PC-3 (cell line): ENCODE measurements around the gene TMEM38B. TPM values are rescaled to one million over a fixed set of nuclear protein-coding genes. Genes with fewer than 3 reads are reported as not detected.

ENCODE experiments used
- ATAC-seq: fragments of 200-7000 bp; cut with Tn5 transposase; 2 replicates; pipeline ENCODE4 v1.9.1; 2020; ENCODE audit warnings: mild to moderate bottlenecking, moderate library complexity
- BruUV-seq: library from RNA; stranded (reverse); fragments of 400-500 nt; replicated peaks from 2 replicates; lab custom pipeline; 2021; lab: Mats Ljungman, UMichigan
- CTCF ChIA-PET: fragments of 300-600 bp; sonication (Branson Sonifier 250); formaldehyde crosslinking; loops from one replicate; lab custom pipeline; 2022; ENCODE audit warnings: antibody characterized with exemption; lab: Charles Lee
- POLR2A ChIA-PET: fragments of 300-600 bp; sonication (Branson Sonifier 250); formaldehyde crosslinking; loops from one replicate; lab custom pipeline; 2022; ENCODE audit warnings: antibody characterized with exemption; ENCODE audit not compliant: unreplicated experiment; lab: Charles Lee
- DNase-seq: peaks from one replicate; pipeline ENCODE4 v3.0.0-alpha.2; 2015
- H2AFZ ChIP-seq: fragments of 300-600 bp; sonication (generic); 2 replicates; pipeline ENCODE4 v1.6.0; 2016; ENCODE audit warnings: antibody characterized with exemption, low read length
- H3F3A ChIP-seq: fragments of 300-600 bp; sonication (generic); one replicate; pipeline ENCODE4 v1.6.0; 2017; ENCODE audit warnings: antibody characterized with exemption, low read length, control low read depth, mild to moderate bottlenecking; ENCODE audit not compliant: unreplicated experiment
- H3K27ac ChIP-seq: fragments of 300-600 bp; sonication (generic); 2 replicates; pipeline ENCODE4 v1.5.1; 2016; ENCODE audit warnings: mild to moderate bottlenecking, low read length
- H3K27me3 ChIP-seq: fragments of 300-600 bp; sonication (generic); 2 replicates; pipeline ENCODE4 v1.6.1; 2016; ENCODE audit warnings: low read length, mixed read lengths
- H3K36me3 ChIP-seq: fragments of 300-600 bp; sonication (generic); 2 replicates; pipeline ENCODE4 v1.6.1; 2016; ENCODE audit warnings: low read depth, mixed run types, low read length, mixed read lengths
- H3K4me1 ChIP-seq: fragments of 300-600 bp; sonication (generic); 2 replicates; pipeline ENCODE4 v1.5.1; 2016; ENCODE audit warnings: low read length; ENCODE audit not compliant: insufficient read depth
- H3K4me2 ChIP-seq: fragments of 300-600 bp; sonication (generic); 2 replicates; pipeline ENCODE4 v1.6.0; 2016; ENCODE audit warnings: low read length
- H3K4me3 ChIP-seq: fragments of 300-600 bp; sonication (generic); 2 replicates; pipeline ENCODE4 v1.5.1; 2016; ENCODE audit warnings: mild to moderate bottlenecking, low read length, mixed read lengths
- H3K79me2 ChIP-seq: fragments of 300-600 bp; sonication (generic); 2 replicates; pipeline ENCODE4 v1.6.1; 2017; ENCODE audit warnings: low read length, mixed read lengths
- H3K9ac ChIP-seq: fragments of 300-600 bp; sonication (generic); 2 replicates; pipeline ENCODE4 v1.6.0; 2016; ENCODE audit warnings: mild to moderate bottlenecking, low read length
- H3K9me2 ChIP-seq: fragments of 300-600 bp; sonication (generic); replicated peaks from 2 replicates; pipeline ENCODE4 v1.6.1; 2016; ENCODE audit warnings: mixed run types, low read length, mixed read lengths
- H3K9me3 ChIP-seq: fragments of 300-600 bp; sonication (generic); 2 replicates; pipeline ENCODE4 v1.6.1; 2016; ENCODE audit warnings: low read length, mixed read lengths
- H4K20me1 ChIP-seq: fragments of 300-600 bp; sonication (generic); 2 replicates; pipeline ENCODE4 v1.6.1; 2016; ENCODE audit warnings: low read length, mixed read lengths
- EZH2 ChIP-seq: fragments of 300-600 bp; sonication (generic); IDR thresholded peaks from one replicate; pipeline ENCODE4 v1.6.1; 2017; ENCODE audit warnings: antibody characterized with exemption, mild to moderate bottlenecking, low read length; ENCODE audit not compliant: unreplicated experiment
- EZH2phosphoT487 ChIP-seq: fragments of 300-600 bp; sonication (generic); IDR thresholded peaks from 2 replicates; pipeline ENCODE4 v1.6.1; 2018; ENCODE audit warnings: mild to moderate bottlenecking, antibody characterized with exemption, low read length, borderline replicate concordance
- intact Hi-C: fragments of 100-400 bp; cut with micrococcal nuclease; formaldehyde crosslinking; loops from 2 replicates; pipeline ENCODE4 v1.9.0; 2023
- total RNA-seq: library from RNA; depleted of rRNA; stranded (reverse); fragments of >200 nt; gene quantifications from 2 replicates; pipeline ENCODE4 v1.2.3, GENCODE V29; 2014
- TF ChIP-seq, protein P1 (sequence below): fragments of 300-600 bp; sonication (generic); conservative IDR thresholded peaks from 2 replicates; pipeline ENCODE4 v1.5.1; 2017; ENCODE audit warnings: antibody characterized with exemption, low read depth, mild to moderate bottlenecking, low read length

TMEM38B gene
- total RNA-seq, 1 experiment from 2014 or later: 16.0 TPM

DNA sequence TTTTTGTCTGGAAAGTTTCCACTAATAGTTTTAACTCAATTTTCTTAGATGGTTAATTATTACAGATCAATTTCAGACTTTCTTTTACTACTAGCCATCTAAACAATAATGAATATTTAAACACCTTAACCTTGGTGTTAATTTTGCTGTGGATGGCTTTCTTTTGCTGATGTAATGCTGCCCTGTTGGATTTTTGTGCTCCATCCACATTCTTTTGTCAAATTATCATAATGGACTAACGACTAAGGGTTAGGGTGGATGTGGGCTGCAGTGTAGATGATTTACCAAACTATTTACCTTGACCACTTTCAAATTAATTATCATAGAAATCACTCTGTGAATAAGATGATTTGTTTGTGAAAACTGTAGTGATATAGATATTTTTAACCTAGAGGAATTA is 15.6 kb upstream of the TMEM38B start:
- no peak overlapping the region for H3K4me3 ChIP-seq
- H3K4me2 ChIP-seq: no peak overlapping the region
- DNase-seq: no peak
- no peaks in the 10 kb centered on the region for H3K27me3 ChIP-seq
- H4K20me1 ChIP-seq: no peaks in the 10 kb centered on the region
- H3K9ac ChIP-seq: no peak overlapping the region
- no peaks in the 10 kb centered on the region for H3K79me2 ChIP-seq
- H3K27ac ChIP-seq: no peak overlapping the region
- no peaks in the 10 kb centered on the region for H3F3A ChIP-seq
- no peak overlapping the region for H2AFZ ChIP-seq
- ChIA-PET POLR2A (interaction anchor here (0.6 kb wide), 1 partner anchor 1016 kb away, joined by 3 read pairs; no protein-coding TSS in a partner anchor), CTCF (no interaction called here)
- H3K36me3 ChIP-seq: no peaks in the 10 kb centered on the region
- ATAC-seq: no peak
- H3K9me3 ChIP-seq: no peaks in the 10 kb centered on the region
- no peaks in the 10 kb centered on the region for H3K9me2 ChIP-seq
- TF ChIP-seq, protein P1, sequence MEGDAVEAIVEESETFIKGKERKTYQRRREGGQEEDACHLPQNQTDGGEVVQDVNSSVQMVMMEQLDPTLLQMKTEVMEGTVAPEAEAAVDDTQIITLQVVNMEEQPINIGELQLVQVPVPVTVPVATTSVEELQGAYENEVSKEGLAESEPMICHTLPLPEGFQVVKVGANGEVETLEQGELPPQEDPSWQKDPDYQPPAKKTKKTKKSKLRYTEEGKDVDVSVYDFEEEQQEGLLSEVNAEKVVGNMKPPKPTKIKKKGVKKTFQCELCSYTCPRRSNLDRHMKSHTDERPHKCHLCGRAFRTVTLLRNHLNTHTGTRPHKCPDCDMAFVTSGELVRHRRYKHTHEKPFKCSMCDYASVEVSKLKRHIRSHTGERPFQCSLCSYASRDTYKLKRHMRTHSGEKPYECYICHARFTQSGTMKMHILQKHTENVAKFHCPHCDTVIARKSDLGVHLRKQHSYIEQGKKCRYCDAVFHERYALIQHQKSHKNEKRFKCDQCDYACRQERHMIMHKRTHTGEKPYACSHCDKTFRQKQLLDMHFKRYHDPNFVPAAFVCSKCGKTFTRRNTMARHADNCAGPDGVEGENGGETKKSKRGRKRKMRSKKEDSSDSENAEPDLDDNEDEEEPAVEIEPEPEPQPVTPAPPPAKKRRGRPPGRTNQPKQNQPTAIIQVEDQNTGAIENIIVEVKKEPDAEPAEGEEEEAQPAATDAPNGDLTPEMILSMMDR: no peak
- TF ChIP-seq EZH2 (no peak), EZH2phosphoT487 (no peak)
- H3K4me1 ChIP-seq: no peaks in the 10 kb centered on the region
- intact Hi-C loops: no loop called here
- no TSS peak for BruUV-seq

DNA sequence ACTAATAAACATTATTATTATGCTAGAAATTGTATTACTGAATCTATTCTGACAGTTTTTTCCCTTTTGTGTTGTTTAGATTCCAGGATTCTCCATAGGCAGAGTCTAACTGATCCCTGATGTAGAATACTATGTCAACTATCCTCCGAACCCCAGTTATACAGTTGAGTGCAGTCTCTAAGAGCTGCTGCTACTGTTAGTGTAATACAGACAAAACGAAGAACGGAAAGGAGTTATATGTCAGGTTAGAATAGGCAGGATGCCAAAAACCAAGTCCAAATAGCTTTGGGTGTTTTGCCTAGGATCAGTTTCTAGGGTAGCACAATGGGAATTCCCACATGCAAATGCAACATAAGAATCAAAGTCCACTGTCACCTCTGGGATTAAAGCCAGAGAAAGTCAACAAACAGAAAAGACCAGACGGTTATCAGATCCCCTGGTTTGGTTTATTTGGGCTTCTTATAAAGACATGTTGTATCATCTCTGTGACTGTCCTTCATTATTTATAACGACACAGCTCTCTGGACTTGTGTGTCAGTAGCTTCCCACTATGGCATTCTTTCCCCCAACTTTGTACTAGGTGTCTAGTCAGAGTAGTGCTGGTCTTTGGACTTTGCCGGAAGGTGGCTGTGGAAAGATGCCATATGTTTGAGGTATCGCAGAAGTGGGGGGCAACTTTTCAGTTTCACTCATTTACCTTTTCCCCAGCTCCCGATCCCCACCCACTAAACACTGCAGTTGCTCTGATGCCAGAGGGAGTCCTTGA is 14.9 kb upstream of the TMEM38B start:
- Histone ChIP-seq H3K36me3 (no peaks in the 10 kb centered on the region), H3K9me3 (no peaks in the 10 kb centered on the region), H3K27me3 (no peaks in the 10 kb centered on the region), H3K9ac (no peak overlapping the region), H3K4me1 (no peaks in the 10 kb centered on the region), H3K9me2 (no peaks in the 10 kb centered on the region), H3K4me2 (no peak overlapping the region), H3F3A (no peaks in the 10 kb centered on the region), H2AFZ (no peak overlapping the region), H4K20me1 (no peaks in the 10 kb centered on the region), H3K79me2 (no peaks in the 10 kb centered on the region), H3K27ac (no peak overlapping the region), H3K4me3 (no peak overlapping the region)
- no peak for TF ChIP-seq EZH2
- no peak for TF ChIP-seq EZH2phosphoT487
- TF ChIP-seq, protein P1: no peak
- ChIA-PET POLR2A (no interaction called here), CTCF (no interaction called here)
- ATAC-seq (no peak), DNase-seq (no peak)
- no TSS peak for BruUV-seq
- intact Hi-C loops: no loop called here

DNA sequence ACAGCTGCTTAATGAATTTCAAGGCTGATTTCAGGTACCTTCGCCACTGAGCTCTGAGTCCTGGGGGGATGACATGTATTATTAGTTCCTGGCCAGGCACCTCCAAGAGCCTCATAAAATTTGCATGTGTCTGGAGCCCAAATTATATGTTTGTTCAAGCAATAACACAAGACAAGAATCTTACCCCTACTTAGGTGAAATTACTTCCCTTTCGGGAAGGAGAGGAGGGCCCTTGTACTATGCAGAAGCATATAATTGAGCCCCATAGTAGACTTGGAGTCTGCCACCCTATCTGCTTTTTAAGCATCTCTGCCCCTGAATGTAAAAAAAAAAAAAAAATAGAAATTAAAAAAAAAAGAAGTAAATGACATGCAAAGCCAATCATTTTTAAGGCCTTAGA is 13.0 kb upstream of the TMEM38B start:
- no TSS peak for BruUV-seq
- CTCF ChIA-PET: interaction anchor here (0.5 kb wide), 1 partner anchor 17 kb away, joined by 3 read pairs; no protein-coding TSS in a partner anchor

More for the DNA sequence above, 13.0 kb upstream of the TMEM38B start:
- Histone ChIP-seq H3K9ac (no peak overlapping the region), H4K20me1 (no peaks in the 10 kb centered on the region), H3F3A (no peaks in the 10 kb centered on the region), H3K27ac (no peak overlapping the region), H3K36me3 (no peaks in the 10 kb centered on the region), H3K27me3 (no peaks in the 10 kb centered on the region), H3K4me1 (no peaks in the 10 kb centered on the region), H3K9me3 (no peaks in the 10 kb centered on the region), H3K4me2 (no peak overlapping the region), H3K79me2 (no peaks in the 10 kb centered on the region), H3K4me3 (no peak overlapping the region), H2AFZ (no peak overlapping the region), H3K9me2 (no peaks in the 10 kb centered on the region)
- ATAC-seq (no peak), DNase-seq (no peak)
- TF ChIP-seq EZH2 (no peak), EZH2phosphoT487 (no peak)
- TF ChIP-seq, protein P1: no peak
- intact Hi-C loops: no loop called here
- POLR2A ChIA-PET: no interaction called here
